RWPE2 (cell line): ENCODE data around the gene MOB2.

Source experiments
- ATAC-seq: fragments of 200-7000 bp; cut with Tn5 transposase; 3 replicates; pipeline ENCODE4 v1.9.1; 2021; ENCODE audit warnings: low read depth
- DNase-seq: peaks from one replicate; pipeline ENCODE4 v3.0.0-alpha.2; 2020; ENCODE audit warnings: low spot score
- H3K27ac ChIP-seq: fragments of 450-650 bp; 2 replicates; pipeline ENCODE4 v1.5.1; 2017; ENCODE audit warnings: mild to moderate bottlenecking; ENCODE audit not compliant: poor library complexity, severe bottlenecking
- H3K27me3 ChIP-seq: fragments of 250-450 bp; sonication (Bioruptor Pico); 2 replicates; pipeline ENCODE4 v1.5.1; 2021; ENCODE audit warnings: mild to moderate bottlenecking, moderate library complexity; ENCODE audit not compliant: insufficient read depth, poor library complexity, severe bottlenecking
- H3K36me3 ChIP-seq: fragments of 250-450 bp; sonication (Bioruptor Pico); 2 replicates; pipeline ENCODE4 v1.5.1; 2020; ENCODE audit warnings: low read depth, mild to moderate bottlenecking, moderate library complexity
- H3K4me1 ChIP-seq: fragments of 250-450 bp; sonication (Bioruptor Pico); 2 replicates; pipeline ENCODE4 v1.5.1; 2021; ENCODE audit warnings: mild to moderate bottlenecking, moderate library complexity; ENCODE audit not compliant: insufficient read depth, poor library complexity, severe bottlenecking
- H3K4me3 ChIP-seq: fragments of 250-450 bp; sonication (Bioruptor Pico); 2 replicates; pipeline ENCODE4 v1.5.1; 2021; ENCODE audit warnings: mild to moderate bottlenecking, moderate library complexity; ENCODE audit not compliant: severe bottlenecking
- H3K9me3 ChIP-seq: fragments of 250-450 bp; sonication (Bioruptor Pico); 2 replicates; pipeline ENCODE4 v1.5.1; 2021; ENCODE audit warnings: mild to moderate bottlenecking, moderate library complexity; ENCODE audit not compliant: severe bottlenecking
- CTCF ChIP-seq: fragments of 450-650 bp; IDR thresholded peaks from one replicate; pipeline ENCODE4 v1.5.1; 2017; ENCODE audit warnings: mild to moderate bottlenecking, moderate library complexity; ENCODE audit not compliant: poor library complexity, severe bottlenecking

Gene MOB2

GRCh38 chr11:1453611-1454034 is 33.0 kb downstream of the MOB2 start:
- no peaks in the 10 kb centered on the region for H3K36me3 ChIP-seq
- no peak overlapping the region for H3K4me3 ChIP-seq
- TF ChIP-seq CTCF = peak; percentile 23
- H3K27me3 ChIP-seq = no peaks in the 10 kb centered on the region
- DNase-seq = no peak
- H3K4me1 ChIP-seq = no peaks in the 10 kb centered on the region
- H3K9me3 ChIP-seq = no peaks in the 10 kb centered on the region
- peak; percentile 47 for ATAC-seq
- no peak overlapping the region for H3K27ac ChIP-seq

- H3K4me3 ChIP-seq = no peak overlapping the region
- no peak for ATAC-seq
- H3K4me1 ChIP-seq = no peaks in the 10 kb centered on the region
- H3K36me3 ChIP-seq = no peaks in the 10 kb centered on the region
- TF ChIP-seq CTCF = no peak
- no peaks in the 10 kb centered on the region for H3K9me3 ChIP-seq
- H3K27me3 ChIP-seq = no peaks in the 10 kb centered on the region
- no peak for DNase-seq
- no peak overlapping the region for H3K27ac ChIP-seq
Observed at GRCh38 chr11:1452744-1453143, 33.8 kb downstream of the MOB2 start.

DNA sequence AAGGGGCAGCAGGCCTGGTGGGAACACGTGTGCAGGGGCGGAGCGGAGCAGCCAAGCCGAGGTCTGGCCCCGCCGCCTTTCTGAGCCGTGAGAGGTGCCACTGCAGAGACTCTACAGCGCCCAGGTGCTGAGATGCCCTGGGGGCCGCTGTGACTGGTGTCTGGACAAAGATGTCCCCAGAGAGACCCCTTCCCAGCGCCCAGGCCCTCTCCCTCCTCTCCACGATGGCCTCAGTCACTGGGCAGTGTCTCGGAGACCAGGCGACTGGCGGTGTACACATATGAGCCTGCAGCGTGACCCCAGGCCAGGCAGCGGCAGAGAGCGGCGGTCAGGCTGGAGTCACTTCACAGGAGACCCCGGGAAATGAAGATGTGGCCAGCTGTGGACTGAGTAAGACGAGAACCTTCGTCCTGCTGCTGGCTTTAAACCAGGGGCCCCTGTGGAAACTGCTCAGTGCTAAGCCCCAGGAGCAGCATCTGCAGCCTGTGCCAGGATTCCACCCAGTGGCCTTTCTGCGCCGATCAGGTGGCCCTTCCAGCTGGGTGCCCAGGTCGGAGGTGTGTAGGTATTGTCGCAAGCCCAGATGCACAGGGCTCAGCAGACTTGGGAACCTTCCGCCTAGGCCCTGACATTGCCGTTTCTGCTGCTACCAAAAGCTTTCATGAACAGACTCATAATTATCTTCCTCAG is 34.7 kb downstream of the MOB2 start:
- H3K36me3 ChIP-seq = no peaks in the 10 kb centered on the region
- H3K27ac ChIP-seq = no peak overlapping the region
- H3K27me3 ChIP-seq = no peaks in the 10 kb centered on the region
- no peak for ATAC-seq
- H3K4me3 ChIP-seq = no peak overlapping the region
- no peak for TF ChIP-seq CTCF
- no peak for DNase-seq
- no peaks in the 10 kb centered on the region for H3K4me1 ChIP-seq
- H3K9me3 ChIP-seq = no peaks in the 10 kb centered on the region

DNA sequence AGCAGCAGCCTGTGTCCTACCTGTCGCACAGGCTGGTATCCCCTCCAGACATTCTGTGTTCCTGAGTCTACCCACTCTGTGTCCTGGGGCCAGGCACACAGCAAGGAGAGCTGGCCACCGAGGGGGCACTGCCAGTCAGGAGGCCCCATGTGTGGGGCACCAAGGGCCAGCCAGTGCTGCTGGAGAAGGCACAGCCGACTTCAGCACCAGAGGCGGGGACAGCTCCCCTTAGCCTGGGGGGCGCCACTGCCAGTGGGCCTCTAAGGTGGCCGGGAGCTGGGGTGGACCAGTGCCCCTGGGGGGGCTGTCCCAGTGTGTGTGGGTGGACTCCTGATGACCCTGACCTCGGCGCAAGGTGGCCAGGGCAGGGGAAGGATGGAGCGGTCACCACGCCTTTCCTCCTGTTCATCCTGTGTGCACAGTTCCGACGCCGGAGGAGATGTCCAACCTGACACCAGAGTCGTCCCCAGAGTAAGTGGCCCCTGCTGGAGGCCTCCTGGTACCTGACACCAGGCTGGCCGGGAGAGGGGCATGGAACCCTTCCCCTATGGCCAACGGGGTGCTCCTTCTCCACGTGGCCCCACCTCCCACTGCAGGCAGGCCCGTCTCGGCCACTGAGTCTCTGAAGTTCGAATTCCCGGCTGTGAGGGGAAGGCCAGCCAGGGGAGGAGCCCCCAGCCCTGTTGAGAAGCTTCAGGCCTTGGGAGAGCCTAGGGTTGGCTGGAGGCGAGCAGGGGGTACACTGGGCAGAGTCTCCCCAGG is 35.4 kb downstream of the MOB2 start:
- Histone ChIP-seq H3K27me3 (no peaks in the 10 kb centered on the region), H3K4me1 (no peaks in the 10 kb centered on the region), H3K4me3 (no peak overlapping the region)

More for the DNA sequence above, 35.4 kb downstream of the MOB2 start:
- no peak overlapping the region for H3K27ac ChIP-seq
- no peak for TF ChIP-seq CTCF
- no peaks in the 10 kb centered on the region for H3K9me3 ChIP-seq
- H3K36me3 ChIP-seq = no peaks in the 10 kb centered on the region
- no peak for DNase-seq
- no peak for ATAC-seq
